NCI-H2196 treated with DMSO at 0.1 percent for 48 hours (cell line): ENCODE data around the gene POLN.

ENCODE experiments used
- DNase-seq: peaks from one replicate; lab custom pipeline; 2025; ENCODE audit not compliant: unreplicated experiment; lab: John Stamatoyannopoulos, UW

The POLN gene

DNA sequence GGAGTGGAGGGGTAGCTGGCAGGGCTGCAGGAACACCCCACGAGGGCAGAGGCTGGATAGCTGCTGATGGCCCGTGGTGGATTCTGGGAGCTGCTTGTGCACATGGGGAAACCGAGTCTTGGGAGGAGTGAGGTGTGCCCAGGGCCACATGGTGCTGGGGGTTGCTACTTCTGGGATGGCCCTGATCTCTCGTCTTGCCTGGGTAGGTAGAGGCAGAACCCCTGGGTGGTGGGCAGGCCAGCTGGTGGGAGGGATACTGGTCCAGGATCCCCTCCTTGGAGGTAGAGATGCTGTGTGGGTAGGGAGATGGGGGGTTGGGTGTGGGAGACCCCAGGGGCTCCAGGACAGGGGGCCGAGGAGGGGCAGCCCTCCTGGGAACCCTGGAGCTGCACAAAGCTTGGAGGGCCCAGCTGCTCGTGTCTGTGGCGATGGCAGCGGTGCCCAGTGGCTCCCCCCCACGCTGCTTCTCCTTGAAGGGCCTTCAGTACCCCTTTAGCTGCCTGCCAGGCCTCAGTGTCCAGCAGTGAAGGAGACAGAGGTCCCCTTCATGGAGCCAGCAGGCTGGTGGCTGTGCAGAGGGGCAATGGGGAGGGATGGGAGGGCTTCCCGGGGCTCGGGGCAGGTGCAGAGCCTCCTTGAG is 179.6 kb downstream of the POLN start:
- DNase-seq: no peak

DNA sequence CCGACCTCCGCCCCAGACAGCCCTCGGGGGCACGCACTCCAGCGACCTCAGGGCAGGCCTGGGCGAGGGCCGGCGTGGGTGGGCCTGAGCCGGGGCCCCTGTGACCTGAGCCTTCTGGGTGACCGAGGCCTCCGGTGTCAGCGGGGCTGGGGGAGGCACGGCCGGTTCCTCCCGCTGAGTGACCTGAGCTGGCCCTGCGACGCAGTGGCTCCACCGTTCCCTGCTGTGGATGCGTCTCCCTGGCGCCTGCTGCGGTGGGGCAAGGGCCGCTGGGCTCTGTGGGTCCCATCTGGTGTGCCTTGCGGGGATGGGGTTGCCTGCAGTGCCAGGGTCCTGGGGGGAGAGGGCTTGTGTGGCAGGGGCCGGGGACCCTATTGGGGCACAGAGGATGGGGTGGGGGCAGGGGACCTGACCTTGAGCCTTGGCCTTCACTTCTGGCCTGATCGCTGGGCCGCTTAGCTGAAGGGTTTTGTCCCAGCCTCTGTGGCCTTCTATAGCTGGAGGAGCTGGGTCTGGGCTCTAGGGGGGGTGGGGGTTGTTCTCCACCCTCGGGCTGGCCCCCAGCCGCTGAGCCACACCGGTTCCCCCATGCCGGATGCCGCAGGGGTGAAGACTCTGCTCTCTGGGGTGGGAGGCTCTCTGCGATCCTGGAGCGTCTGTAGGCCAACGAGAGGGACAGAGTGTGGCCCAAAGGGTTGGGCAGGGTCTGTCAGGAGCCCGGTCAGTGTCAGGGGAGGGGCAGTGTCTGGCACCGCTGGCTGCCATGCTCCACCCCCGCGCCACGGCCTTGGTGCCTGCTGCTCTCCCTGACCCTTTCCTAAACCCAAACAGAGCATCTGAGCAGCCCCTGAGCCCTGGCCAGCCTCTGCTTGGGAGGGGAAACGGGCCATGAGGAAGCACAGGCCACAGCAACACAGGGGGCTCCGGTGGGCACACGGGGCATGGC is 180.5 kb downstream of the POLN start:
- no peak for DNase-seq

DNA sequence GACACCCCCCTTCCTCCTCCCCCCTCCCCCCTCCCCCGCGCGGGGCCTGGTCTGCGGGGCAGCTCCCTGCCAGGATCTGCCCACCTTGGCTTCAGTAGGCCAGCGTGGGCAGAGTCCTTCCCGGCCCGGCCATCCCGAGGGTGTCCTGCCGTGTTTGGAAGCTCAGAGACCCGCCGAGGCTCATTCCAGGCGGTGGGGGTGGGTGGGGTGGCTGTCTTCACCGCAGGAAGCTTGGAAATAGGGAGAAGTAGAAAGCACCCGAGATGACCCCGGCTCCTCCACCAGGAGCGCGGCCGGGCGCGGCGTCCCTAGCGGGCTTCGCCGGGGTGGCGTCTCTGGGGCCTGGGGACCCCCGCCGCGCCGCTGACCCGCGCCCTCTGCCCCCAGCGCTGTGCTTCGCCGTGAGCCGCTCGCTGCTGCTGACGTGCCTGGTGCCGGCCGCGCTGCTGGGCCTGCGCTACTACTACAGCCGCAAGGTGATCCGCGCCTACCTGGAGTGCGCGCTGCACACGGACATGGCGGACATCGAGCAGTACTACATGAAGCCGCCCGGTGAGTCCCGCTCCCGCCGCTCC is 181.2 kb downstream of the POLN start:
- no peak for DNase-seq

DNA sequence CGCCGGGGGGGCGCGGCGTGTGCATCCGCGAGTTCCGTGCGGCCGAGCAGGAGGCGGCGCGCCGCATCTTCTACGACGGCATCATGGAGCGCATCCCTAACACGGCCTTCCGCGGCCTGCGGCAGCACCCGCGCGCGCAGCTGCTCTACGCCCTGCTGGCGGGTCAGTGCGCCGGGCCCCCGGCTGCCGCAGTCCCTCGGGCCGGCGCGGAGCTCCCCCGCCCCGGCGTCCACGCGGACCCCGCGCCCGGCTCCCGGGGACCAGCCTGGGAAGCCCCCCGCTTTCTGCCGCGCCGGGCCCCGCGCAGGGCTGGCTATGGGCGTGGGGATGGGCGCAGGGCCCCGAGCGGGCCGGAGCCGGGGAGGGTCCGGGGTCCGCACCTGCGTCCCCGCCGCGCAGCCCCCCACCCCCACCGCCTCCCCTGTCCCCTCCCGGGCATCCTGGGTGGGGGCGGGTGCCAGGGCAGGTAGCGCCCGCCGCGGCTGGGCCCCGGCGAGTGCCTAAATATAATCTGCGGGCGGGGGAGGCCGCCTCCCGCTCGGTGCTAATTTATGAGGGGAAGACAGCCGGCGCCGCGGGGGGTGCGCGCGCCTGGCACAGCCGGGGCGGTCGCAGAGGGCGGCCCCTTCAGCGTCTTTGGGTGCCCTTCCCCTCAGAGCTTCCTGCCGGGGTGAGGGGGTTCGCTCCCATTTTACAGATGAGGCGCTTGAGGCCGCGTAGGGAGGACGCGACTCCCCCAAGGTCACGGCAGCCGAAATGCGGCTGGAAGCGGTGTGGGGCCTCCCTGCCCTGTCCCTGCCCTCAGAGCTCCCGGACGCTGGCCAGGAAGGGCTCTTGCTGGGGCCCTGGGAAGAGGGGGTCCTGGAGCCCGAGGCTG is 182.0 kb downstream of the POLN start:
- no peak for DNase-seq

DNA sequence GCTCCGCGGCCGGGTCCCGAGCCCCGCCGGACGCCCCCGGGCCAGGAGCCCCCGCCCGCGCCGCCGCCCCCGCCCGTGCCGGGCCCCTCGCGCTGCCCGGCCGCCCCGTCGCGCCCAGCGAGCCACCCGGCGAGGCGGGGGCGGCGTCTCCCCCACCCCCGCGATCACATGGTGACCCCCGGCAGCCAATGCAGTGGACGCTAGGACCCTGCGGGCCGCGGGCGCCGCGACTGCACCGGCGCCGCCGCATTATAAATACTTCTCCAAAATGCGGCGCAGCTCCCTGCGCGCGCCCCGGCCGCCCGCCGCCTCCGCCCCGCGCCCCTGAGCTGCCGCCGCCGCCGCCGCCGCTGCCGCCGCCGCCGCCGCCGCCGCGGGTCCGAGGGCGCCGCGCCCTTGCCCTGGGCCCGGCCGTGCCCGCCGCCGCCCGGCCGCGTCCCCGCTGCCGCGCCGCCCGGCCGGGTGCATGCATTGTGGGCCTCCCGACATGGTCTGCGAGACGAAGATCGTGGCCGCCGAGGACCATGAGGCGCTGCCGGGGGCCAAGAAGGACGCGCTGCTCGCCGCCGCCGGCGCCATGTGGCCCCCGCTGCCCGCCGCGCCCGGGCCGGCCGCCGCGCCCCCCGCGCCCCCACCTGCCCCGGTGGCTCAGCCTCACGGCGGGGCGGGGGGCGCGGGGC is 182.7 kb downstream of the POLN start, which contains the start of gene NAT8L:
Gene NAT8L, plus strand, starts transcription at position 282 of the 680 bp plus-strand sequence. Its CDS starts 185 bp downstream, at position 467.
- peak; percentile 37 for DNase-seq

DNA sequence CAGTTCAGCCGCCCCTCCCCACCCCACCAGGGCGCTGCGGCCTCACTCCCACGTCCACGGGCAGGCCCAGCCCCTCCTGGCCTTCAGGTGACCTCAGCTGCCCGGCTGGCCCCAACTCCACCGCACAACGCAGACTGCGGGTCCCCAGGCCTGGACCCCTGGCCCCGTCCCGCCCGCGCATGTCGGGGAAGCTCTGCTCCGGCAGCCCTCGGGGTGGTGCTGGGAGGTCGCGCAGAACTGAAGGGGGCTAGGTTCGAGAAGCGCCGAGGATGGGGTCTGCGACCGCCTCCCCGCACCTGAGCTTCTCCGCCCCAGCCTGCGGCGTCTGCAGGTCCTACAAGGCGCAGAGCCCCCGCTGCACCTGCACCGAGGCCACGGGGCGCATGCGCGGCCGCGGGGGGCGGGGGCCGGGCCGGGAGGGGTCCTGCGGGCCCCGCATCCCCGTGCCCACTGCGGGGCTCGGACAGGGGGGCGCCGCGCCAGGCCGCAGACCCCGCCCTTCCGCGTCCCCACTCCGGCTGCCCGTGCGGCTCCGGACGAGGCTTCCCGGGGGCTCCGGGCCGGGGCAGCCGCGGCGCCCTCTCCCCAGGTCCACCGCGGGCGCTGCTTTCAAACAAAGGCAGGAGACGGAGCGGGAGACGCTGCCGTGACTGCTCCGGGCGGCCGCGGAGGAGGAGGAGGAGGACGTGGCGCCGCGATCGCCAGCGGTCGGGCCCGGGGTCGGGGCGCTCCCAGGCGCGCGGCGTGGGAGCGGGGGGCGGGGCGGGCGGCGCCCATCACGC is 183.5 kb downstream of the POLN start:
- no peak for DNase-seq

DNA sequence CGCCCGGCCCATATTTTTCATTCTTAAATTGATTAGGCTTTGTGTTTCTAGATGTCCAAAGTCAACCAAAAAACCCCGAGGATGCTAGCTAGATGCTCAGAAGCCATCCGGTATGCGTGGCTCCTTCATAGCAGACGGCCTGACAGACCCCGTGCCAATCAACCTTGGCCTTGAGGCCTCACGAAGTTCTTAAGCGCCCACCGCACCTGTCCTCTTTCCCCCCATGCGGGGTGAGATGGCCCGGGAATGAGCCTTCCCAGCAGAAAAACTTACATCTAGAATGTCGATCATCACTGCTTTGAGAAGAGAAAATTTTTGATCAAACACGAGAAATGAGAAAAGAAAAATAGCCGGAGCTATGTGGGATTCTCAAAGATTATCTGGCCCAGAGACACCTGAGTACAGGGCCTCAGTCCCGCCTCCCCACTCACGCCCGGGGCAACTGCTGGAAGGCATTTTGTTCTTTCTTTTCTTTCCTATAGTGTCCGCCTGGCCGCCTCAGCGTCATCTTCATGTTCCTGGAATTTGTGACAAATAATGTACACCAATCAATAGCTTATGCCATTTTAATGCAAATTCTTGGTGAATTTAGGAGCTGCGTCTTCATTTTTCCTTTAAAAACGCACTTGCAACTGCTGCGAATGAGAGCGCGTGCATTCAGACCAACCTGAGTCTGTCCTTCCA is 184.4 kb downstream of the POLN start:
- no peak for DNase-seq

DNA sequence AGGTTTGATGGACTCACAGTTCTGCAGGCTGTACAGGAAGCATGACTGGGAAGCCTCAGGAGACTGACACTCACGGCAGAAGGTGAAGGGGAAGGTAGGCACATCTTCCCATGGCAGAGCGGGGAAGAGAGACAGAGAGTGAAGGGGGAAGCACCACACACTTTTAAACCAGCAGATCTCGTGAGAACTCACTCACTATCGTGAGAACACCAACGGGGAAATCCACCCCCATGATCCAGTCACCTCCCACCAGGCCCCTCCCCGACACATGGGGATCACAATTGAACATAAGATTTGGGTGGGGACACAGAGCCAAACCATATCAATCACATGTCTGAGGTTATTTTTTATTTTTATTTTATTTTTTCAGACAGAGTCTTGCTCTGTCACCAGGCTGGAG is 187.7 kb downstream of the POLN start:
- DNase-seq: no peak

DNA sequence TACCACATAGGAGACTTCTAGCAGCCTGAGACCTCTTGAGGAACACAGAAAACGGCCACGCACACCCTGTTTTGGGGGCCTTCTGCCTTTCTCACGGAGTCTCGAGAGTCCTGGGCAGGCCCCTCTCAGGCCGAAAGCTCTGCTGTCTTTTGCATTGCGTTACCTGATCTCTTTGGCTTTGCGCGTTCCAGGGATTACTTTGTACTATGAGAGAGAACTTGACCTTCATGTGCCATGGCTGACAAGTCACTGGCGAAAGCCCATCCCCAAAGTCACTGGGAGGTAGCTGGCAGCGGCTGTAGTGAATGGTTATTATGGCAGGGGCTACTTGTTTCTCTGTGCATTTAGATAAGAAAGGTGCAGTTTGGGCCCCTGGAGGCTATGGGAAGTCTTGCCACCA is 190.8 kb downstream of the POLN start:
- DNase-seq: no peak

DNA sequence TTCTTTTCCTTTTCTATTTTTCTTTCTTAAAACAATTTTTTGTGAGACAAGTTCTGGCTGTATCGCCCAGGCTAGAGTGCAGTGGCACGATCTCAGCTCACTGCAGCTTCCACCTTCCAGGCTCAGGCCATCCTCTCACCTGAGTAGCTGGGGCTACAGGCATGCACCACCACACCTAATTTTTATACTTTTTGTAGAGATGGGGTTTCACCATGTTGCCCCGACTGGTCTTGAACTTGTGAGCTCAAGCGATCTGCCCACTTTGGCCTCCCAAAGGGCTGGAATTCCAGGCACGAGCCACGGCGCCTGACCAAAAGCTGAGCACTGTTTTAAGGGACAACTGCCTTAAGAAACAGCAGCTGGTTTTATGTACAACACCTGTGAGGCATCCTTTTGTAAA is 192.1 kb downstream of the POLN start:
- DNase-seq: no peak

DNA sequence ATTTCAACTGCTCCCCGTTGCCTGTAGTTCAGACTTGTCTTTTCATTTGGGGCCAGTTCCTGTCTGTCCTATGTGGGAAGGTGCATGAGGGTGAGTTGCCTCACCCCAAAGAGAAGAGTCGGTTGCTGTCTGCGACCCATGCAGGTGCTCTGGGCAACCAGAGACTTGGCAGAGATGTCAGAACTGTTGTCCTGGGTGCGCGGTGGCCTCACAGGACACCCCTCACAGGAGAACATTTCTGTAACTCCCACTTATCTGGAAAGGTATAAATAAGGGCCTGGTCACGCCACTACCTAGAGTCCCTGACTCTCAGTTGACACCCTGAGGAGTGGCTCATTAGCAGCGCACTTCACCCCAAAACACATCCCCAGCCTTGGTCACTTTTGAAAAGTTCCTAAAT is 192.5 kb downstream of the POLN start:
- DNase-seq: no peak

DNA sequence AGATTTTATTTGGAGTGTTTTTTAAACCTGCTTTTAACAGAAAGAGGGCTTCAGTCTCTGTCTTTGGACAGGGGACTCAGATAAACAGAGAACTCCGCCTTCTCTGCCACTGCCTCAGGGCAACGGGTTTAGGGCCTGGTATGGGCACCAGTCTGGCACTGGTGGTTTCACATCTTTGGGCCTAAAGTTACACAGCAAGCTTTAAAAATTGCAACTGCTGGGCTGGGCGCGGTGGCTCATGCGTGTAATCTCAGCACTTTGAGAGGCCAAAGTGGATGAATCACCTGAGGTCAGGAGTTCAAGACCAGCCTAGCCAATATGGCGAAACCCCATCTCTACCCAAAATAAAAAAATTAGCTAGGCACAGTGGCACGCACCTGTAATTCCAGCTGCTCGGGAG is 193.1 kb downstream of the POLN start:
- no peak for DNase-seq

DNA sequence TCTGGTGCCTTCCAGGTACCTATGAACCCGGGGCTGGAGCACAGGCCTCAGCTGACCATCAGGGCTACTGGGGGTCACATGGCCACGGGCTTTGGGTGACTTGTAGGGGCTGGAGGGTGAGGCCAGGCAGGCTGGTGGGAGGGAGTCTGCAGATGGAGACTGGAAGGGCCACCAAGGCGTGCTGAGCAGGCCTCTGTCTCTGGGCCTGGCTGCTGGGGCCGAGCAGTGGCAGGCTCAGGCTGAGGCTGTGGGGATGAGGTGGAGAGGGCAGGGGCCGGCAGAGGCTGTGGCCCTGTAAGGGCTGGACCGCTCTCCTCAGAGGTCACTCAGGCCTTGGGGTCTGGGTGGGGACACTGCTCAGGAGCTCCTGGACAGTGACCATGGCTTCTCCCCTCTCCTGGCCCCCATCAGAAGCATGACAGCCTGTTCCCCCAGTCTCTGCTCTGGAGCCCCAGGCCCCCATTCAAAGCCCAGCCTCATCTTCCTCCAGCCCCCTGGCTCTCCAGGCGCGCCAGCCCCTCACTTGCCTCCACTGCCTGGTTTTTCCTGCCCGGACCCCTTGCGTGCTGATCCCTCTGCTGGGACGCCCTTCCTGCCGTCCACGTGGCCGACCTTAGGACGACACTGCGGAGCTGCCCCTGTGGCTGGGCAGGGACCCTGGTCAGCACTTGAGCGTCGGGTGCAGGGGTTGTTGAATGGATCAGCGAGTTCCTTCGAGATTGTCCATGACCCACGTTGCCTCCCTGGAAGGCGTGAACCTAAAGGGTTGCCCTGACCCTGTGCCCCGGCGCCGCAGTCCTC is 193.9 kb downstream of the POLN start:
- no peak for DNase-seq

DNA sequence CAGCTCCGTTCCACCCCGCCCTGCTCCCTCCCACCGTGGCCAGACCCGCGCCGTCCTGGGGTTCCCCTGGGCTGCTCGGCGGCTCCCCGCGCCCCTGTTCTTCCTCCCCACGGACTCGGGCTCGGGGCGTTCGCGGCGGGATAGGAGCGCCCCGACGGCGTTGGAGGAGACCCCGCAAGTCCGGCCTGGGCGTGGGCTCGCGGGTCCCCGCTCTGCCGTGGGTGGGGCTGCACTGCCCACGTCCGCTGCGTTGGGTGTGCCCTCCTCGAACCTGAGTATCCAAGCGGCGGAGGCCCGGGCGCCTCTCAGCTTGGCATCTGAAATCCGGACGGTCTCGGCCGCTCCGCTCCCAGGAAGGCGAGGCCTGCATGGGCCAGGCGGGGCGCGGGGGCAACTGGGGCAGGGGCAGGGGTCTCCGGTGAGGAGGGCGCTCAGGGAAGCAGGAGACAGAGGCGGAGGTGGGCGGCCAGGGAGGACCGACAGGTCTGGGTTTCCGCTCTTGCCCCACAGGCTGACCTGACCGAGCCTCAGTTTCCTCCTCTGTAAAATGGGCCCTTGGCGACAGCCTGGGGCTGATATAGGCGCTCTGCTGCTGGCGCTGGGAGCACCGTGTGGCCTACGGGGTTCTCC is 194.8 kb downstream of the POLN start:
- no peak for DNase-seq

DNA sequence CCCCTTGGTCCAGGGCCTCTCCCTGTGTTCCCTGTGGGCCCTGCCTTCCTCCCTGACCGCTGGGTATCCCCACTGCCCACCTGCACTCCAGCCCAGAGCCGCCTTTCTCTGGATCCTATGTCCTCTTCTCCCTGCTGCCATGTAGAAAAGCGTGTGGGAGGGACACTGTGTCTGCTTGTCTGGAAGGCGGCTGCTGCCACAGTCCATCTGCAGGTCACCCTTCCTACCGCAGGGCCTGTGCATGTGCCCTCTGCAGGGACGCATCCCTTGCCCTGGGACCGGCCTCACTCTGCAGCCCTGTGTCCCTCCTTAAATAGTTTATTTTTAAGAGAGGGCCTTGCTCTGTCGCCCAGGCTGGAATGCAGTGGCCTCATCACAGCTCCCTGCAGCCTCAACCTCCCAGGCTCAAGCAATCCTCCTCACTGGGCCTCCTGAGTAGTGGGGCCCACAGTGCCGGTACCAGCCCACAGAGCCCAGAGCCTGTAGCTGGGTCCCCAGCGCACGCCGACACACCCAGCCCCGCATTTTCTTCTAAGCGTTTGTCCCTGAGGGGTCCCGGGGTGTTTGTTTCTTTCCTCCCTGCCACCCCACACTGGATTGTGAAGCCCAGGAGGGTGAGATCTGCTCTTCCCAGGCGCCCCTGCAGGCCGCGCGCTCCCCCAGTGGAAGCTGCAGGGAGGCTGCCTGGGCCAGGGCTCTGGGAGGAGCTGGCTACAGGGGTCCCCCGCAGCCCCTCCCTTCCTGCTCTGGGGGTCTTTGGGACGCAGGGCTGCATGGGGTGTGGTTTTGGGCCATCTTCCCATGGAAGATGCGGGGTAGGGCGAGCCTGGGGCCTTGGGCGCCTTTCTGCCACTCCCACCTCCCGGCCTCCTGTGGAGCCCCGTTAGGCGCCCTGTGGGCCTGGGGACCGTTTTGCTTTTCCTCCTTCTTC is 195.6 kb downstream of the POLN start:
- no peak for DNase-seq

DNA sequence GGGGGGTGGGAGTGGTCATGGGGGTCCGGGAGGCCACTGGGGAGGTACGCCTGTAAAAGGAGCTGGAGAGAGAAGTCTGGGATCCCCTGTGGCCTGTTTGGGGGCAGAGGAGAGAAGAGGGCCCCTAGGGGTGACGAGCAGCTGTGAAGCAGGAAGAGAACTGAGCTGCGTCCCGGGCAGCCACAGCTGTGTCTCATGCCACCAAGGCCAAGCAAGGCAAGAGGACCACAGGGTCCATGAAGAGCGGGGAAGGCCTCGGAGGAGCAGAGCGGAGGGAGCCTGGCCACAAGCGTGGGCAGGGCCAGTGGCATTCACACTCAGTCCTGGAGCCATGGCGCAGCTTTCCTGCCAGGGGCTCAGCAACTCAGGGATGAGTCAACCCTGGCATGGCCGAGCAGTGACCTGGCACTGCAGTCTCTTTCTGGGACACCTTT is 196.4 kb downstream of the POLN start:
- DNase-seq: no peak
